Endometrial microvascular endothelial cells (primary cell): ENCODE data around the gene CDH15. TPM values are rescaled to one million over a fixed set of nuclear protein-coding genes. Genes with fewer than 3 reads are reported as not detected.
"Not testable (repeated sequence)": the region's sequence is repeated elsewhere in the genome, so short reads cannot be mapped to it uniquely, and the experiment has no call there.

Source experiments
- in situ Hi-C: cut with HindIII; loops from 2 replicates; pipeline ENCODE4 v1.10.0; 2017; ENCODE audit warnings: low sequenced_read_pairs, low pct_unique_long_range_greater_than_20kb; ENCODE audit errors: inconsistent ontology term
- total RNA-seq: library from RNA; depleted of rRNA; stranded (reverse); fragments of >200 nt; gene quantifications from one replicate; pipeline ENCODE4 v1.2.3, GENCODE V29; 2015; ENCODE audit errors: inconsistent ontology term

CDH15 gene
- total RNA-seq, 1 donor from 2014 or later: not detected

DNA sequence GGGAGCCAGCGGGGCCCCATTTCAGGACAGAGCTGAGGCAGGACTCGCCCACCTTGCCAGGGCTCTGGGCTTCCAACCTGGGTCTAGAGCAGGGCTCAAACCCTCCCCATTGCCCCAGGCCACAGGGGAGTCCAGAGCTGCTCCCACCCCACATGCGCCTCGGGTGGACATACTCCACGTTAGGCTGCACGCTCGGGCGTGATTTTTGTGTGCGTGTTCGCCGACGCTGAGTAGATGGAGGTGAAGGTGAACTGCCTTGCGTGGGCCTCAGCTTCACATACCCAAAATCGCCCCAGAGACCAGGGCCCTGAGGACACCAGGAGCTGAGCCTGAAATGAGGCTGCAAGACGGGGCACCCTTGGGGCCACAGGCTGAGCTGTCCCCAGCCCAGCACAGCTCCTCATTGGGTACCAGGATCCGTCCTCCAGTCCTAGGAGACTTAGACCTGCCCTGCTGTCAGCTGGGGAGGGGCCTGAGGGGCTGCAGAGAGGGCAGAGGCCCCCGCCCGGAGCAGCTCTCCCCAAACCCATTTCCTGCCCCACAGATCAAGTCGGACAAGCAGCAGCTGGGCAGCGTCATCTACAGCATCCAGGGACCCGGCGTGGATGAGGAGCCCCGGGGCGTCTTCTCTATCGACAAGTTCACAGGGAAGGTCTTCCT lies 8.2 kb downstream of the CDH15 start:
- in situ Hi-C loops: no loop called here

DNA sequence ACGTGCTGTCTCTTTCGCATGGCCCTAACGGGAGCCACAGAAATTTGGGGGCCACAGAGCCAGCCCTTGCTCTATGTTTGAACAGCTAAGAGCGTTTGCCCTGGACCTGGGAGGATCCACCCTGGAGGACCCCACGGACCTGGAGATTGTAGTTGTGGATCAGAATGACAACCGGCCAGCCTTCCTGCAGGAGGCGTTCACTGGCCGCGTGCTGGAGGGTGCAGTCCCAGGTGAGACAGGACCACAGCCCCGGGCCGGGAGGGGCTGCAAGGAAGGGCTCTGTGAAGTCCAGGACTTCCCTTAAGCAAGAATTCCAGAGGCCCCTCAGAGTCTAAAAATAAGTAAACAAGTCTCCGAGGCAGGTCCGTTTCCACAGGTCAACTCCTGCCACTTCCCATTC lies 11.9 kb downstream of the CDH15 start:
- in situ Hi-C loops: no loop called here

GRCh38 chr16:89183975-89184676 lies 12.6 kb downstream of the CDH15 start:
- in situ Hi-C loops: no loop called here

DNA sequence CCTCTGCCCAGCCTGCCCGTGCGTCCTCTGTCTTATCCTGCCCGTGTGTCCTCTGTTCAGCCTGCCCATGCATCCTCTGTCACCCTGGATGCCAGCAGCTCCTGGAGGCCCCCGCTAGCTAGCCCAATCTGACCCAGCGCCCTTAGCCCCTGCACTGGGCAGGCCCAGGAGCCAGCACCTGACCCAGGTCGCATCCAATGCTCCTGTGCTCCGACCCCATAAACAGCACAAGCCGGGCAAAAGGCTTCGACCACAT lies 13.1 kb downstream of the CDH15 start:
- in situ Hi-C loops: no loop called here

DNA sequence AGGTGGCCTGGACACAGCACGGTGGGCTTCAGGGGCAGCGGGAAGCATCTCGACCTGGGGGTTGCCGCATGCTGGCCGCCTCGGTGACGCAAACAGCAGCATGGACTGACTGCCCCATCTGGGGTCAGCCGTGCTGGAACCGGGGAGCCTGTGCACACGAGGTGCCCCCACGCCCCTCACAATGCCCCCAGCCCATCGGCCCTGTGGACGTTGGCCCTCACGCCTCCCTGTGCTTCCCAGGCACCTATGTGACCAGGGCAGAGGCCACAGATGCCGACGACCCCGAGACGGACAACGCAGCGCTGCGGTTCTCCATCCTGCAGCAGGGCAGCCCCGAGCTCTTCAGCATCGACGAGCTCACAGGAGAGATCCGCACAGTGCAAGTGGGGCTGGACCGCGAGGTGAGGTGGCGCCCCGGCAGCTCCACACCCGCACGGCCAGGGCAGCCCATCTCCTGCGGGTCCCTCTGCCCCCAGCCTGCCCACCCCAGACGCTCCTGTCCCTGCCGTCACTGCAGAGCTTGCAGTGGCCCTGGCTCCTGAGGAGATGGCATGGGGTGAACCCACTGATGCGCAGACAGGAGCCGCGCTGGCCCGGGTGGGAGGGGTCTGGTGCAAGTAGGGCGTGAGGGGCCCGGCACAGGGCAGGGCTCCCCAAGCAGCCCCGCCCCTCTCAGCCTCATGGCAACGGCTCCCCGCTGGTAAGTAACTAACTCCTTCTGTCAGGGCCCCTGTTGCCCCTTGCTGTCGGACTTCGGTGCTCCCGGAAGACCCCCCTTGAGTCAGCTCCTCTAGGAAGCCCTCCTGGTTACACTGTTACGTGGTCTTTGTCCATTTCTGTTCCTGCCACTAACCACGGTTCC lies 13.6 kb downstream of the CDH15 start:
- in situ Hi-C loops: no loop called here

- in situ Hi-C loops: not testable (repeated sequence)
These were observed 14.5 kb downstream of the CDH15 start for GRCh38 chr16:89185887-89186592.

DNA sequence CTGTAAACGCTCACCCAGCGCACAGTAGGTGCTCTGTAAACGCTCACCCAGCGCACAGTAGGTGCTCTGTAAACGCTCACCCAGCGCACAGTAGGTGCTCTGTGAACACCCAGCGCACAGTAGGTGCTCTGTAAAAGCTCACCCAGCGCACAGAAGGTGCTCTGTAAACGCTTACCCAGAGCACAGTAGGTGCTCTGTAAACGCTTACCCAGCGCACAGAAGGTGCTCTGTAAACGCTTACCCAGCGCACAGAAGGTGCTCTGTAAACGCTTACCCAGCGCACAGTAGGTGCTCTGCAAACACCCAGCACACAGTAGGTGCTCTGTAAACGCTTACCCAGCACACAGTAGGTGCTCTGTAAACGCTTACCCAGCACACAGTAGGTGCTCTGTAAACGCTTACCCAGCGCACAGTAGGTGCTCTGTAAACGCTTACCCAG lies 15.1 kb downstream of the CDH15 start:
- in situ Hi-C loops: not testable (repeated sequence)

DNA sequence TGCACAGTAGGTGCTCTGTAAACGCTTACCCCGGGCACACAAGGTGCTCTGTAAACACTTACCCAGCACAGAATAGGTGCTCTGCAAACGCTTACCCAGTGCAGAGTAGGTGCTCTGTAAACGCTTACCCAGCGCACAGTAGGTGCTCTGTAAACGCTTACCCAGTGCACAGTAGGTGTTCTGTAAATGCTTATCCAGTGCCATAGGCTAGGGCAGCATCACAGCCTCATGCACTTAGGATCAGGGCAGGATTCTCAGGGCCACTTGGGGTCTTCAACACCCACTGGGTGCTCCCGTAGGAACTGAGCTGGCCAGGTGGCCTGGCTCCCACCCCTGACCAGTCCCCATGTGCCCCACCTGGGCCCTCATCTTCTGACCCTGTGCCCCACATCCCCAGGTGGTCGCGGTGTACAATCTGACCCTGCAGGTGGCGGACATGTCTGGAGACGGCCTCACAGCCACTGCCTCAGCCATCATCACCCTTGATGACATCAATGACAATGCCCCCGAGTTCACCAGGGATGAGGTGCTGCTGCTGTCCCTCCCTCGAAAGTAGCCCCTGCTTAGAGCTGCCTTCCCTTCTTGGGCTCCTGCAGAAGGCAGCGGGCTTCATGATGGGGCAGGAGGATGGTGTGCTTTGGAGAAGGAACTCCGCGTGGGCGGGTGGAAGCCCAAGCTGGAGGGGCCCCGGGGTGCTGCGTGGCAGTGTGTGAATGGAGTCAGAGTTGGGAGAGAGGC lies 15.7 kb downstream of the CDH15 start:
- in situ Hi-C loops: no loop called here

DNA sequence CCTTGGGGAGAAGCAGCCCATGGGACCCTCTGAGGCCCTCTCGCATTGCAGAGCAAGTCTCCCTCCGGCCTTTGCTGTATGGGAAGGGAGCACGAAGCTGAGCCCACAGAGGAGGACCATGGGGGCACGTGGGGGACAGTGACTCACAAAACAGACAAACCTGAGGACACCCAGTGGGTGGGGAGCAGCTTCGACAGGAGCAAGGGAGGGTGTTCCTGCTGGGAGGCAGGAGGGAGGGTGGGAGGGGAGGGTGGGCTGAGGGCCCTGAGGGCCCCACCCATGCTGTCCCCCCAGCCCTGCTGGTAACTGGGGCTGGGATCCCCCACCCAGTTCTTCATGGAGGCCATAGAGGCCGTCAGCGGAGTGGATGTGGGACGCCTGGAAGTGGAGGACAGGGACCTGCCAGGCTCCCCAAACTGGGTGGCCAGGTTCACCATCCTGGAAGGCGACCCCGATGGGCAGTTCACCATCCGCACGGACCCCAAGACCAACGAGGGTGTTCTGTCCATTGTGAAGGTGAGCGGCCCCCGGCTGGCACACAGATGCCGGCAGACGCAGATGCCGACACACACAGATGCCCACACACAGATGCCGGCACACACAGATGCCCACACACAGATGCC lies 16.3 kb downstream of the CDH15 start:
- in situ Hi-C loops: no loop called here

DNA sequence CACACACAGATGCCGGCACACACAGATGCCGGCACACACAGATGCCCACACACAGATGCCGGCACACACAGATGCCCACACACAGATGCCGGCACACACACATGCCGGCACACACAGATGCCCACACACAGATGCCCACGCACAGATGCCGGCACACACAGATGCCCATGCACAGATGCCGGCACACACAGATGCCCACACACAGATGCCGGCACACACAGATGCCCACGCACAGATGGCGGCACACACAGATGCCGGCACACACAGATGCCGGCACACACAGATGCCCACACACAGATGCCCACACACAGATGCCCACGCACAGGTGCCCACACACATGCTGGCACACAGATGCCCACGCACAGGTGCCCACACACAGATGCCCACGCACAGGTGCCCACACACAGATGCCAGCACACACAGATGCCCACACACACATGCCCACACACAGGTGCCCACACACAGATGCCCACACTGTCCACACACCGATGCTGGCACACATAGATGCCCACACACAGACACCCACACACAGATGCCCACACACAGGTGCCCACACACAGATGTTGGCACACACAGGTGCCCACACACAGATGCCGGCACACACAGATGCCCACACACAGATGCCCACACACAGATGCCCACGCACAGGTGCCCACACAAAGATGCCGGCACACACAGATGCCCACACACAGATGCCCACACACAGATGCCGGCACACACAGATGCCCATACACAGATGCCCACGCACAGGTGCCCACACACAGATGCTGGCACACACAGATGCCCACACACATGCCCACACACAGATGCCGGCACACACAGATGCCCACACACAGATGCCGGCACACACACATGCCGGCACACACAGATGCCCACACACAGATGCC lies 17.2 kb downstream of the CDH15 start:
- in situ Hi-C loops: not testable (repeated sequence)

DNA sequence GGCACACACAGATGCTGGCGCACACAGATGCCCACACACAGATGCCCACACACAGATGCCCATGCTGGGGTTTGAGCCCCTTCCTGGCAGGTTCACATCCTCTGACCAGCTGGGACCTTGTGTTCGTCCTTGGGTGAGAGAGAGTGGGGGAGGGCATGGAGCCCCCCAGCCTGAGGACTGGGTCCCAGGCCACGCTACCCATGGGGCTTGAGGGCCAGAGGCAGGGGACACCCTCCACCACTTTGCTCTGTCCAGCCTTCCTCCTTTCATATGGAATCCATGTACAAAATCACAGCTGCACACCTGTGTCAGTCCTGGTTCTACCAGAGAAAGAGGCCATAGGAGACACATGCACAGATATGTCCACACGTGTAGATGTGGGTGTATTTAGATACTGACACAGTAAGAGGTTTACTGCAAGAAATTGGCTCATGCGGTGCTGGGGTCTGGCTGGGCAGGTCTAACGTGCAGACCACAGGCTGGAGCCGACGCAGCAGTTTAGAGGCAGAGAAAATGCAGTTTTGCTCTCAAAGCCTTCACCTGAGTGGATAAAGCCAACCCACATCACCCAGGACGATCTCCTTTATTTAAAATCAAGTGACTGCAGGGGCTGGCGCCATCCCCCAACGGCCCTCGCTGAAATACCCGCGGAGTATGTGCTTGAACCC lies 17.9 kb downstream of the CDH15 start:
- in situ Hi-C loops: no loop called here

DNA sequence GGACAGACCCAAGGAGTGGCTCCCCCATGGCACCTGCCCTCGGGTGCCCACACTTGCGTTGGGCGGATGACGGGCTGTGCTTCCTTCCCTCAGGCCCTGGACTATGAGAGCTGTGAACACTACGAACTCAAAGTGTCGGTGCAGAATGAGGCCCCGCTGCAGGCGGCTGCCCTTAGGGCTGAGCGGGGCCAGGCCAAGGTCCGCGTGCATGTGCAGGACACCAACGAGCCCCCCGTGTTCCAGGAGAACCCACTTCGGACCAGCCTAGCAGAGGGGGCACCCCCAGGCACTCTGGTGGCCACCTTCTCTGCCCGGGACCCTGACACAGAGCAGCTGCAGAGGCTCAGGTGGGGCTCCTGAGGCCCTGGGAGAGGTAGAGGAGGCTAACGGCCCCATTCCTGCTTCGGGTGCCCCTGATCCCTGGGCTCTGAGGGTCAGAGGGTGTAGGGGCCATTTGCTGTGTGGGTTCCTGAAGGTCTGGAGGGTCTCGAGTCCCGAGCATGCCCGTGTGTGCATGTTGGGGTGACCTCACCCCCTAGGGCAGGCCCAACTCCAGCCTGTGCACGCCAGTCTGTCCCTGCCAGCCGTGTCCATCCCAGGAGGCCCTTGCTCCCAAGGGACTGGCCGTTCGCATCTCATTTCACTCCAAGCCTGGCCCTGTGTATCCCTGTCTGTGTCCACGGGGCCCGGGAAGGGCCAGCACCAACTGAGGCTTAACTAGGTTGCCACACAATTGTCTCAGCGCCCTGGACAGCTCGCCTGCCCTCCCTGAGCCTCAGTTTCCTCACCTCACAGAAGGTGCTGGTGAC lies 18.8 kb downstream of the CDH15 start:
- in situ Hi-C loops: no loop called here

GRCh38 chr16:89191033-89191900 lies 19.7 kb downstream of the CDH15 start:
- in situ Hi-C loops: no loop called here

DNA sequence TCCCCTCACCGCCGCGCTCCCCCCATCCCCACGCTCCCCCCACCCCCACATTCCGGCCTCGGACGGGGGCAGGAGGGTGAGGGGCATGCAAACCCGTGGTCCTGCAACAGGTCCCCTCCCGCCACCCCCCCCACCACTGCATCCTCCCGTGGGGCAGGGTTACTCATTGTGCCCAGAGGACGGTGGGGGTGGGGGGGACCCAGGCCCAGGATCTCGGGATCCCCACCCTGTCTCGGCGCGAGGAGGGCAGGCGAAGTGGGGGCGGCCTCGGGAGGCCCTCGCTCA lies 20.3 kb downstream of the CDH15 start:
- in situ Hi-C loops: no loop called here

DNA sequence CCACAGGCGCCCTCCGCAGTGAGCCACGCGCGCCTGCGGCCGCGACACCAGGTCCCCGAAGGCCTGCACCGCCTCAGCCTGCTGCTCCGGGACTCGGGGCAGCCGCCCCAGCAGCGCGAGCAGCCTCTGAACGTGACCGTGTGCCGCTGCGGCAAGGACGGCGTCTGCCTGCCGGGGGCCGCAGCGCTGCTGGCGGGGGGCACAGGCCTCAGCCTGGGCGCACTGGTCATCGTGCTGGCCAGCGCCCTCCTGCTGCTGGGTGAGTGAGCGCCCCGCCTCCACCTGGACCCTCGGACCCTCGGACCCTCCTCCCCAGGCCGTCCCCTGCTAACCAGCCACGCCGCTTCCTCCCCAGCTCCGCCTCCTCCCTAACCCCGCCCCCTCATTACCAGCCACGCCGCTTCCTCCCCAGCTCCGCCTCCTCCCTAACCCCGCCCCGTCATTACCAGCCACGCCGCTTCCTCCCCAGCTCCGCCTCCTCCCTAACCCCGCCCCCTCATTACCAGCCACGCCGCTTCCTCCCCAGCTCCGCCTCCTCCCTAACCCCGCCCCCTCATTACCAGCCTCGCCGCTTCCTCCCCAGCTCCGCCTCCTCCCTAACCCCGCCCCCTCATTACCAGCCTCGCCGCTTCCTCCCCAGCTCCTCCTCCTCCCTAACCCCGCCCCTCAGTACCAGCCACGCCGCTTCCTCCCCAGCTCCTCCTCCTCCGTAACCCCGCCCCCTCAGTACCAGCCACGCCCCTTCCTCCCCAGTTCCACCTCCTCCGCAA lies 20.8 kb downstream of the CDH15 start:
- in situ Hi-C loops: not testable (repeated sequence)
